SK-N-SH (cell line): ENCODE measurements around the gene FZD10. TPM values are rescaled to one million over a fixed set of nuclear protein-coding genes. Genes with fewer than 3 reads are reported as not detected.

Experiments used
- CTCF ChIA-PET: fragments of 300-600, 350-600 bp; formaldehyde crosslinking; extraction: SDS; loops from one replicate; lab custom pipeline; 2021; lab: Yijun Ruan, JAX
- POLR2A ChIA-PET: fragments of 350-600 bp; sonication (Branson Sonifier 250); formaldehyde crosslinking; extraction: SDS; loops from one replicate; lab custom pipeline; 2020; ENCODE audit warnings: antibody characterized with exemption, inconsistent platforms; lab: Yijun Ruan, JAX
- DNase-seq: peaks from one replicate; pipeline ENCODE4 v3.0.0; 2012
- H2AFZ ChIP-seq: fragments of 200-600 bp; sonication (generic); 2 replicates; pipeline ENCODE4 v1.8.1; 2016; ENCODE audit warnings: antibody characterized with exemption, mild to moderate bottlenecking, low read depth
- H3F3A ChIP-seq: fragments of 200-600 bp; sonication (generic); replicated peaks from 2 replicates; pipeline ENCODE3; 2016; ENCODE audit warnings: antibody characterized with exemption, mild to moderate bottlenecking; ENCODE audit not compliant: insufficient read depth
- H3K27ac ChIP-seq, 2 experiments: fragments of 200-500 bp in 1 of 2; fragments of 200-600 bp in 1 of 2; sonication (Bioruptor generic) in 1 of 2; sonication (generic), shearing (Covaris generic) in 1 of 2; 2 replicates each; pipeline versions ENCODE4 v1.5.1 to v1.6.1; 2014 to 2016; ENCODE audit warnings: low read depth in 2 of 2, inconsistent platforms in 1 of 2, low read length in 1 of 2, mild to moderate bottlenecking in 1 of 2, mixed read lengths in 1 of 2
- H3K27me3 ChIP-seq: fragments of 200-600 bp; sonication (generic), shearing (Covaris generic); 2 replicates; pipeline ENCODE4 v1.6.1; 2016; ENCODE audit warnings: mixed run types; ENCODE audit not compliant: insufficient read depth
- H3K36me3 ChIP-seq, 2 experiments: fragments of 200-500 bp in 1 of 2; fragments of 200-600 bp in 1 of 2; sonication (Bioruptor generic) in 1 of 2; sonication (generic) in 1 of 2; replicated peaks in 1 of 2; 2 replicates each; pipeline versions ENCODE3 to v1.5.1; 2014 to 2016; ENCODE audit warnings: low read length in 1 of 2, mild to moderate bottlenecking in 1 of 2; ENCODE audit not compliant: insufficient read depth in 2 of 2, control insufficient read depth in 1 of 2
- H3K4me1 ChIP-seq, 2 experiments: fragments of 200-500 bp in 1 of 2; fragments of 200-600 bp in 1 of 2; sonication (Bioruptor generic) in 1 of 2; sonication (generic), shearing (Covaris generic) in 1 of 2; 2 replicates each; pipeline versions ENCODE4 v1.5.1 to v1.6.1; 2014 to 2016; ENCODE audit warnings: low read depth in 1 of 2, low read length in 1 of 2, mixed run types in 1 of 2; ENCODE audit not compliant: insufficient read depth in 2 of 2, control insufficient read depth in 1 of 2
- H3K4me2 ChIP-seq: fragments of 200-600 bp; sonication (generic), shearing (Covaris generic); 2 replicates; pipeline ENCODE4 v1.6.1; 2017; ENCODE audit warnings: mixed run types
- H3K4me3 ChIP-seq, 2 experiments: fragments of 200-500 bp in 1 of 2; fragments of 200-600 bp in 1 of 2; sonication (Bioruptor generic) in 1 of 2; sonication (generic), shearing (Covaris generic) in 1 of 2; 2 replicates each; pipeline versions ENCODE4 v1.5.1 to v1.8.1; 2014 to 2016; ENCODE audit warnings: low read depth in 2 of 2, inconsistent platforms in 1 of 2, low read length in 1 of 2, mild to moderate bottlenecking in 1 of 2, mixed read lengths in 1 of 2, moderate library complexity in 1 of 2
- H3K79me2 ChIP-seq: fragments of 200-600 bp; sonication (generic); 2 replicates; pipeline ENCODE4 v1.8.1; 2017; ENCODE audit warnings: mild to moderate bottlenecking; ENCODE audit not compliant: insufficient read depth
- H3K9ac ChIP-seq: fragments of 200-600 bp; sonication (generic); 2 replicates; pipeline ENCODE4 v1.6.1; 2017; ENCODE audit warnings: mixed run types
- H3K9me2 ChIP-seq: fragments of 200-600 bp; sonication (generic); 2 replicates; pipeline ENCODE4 v1.6.1; 2017; ENCODE audit warnings: mixed run types
- H3K9me3 ChIP-seq: fragments of 200-600 bp; sonication (generic); 2 replicates; pipeline ENCODE4 v1.6.1; 2017; ENCODE audit warnings: mixed run types, mild to moderate bottlenecking, moderate library complexity
- H4K20me1 ChIP-seq: fragments of 200-600 bp; sonication (generic); 2 replicates; pipeline ENCODE4 v1.6.1; 2017; ENCODE audit warnings: mild to moderate bottlenecking, mixed run types; ENCODE audit not compliant: insufficient read depth
- ELF1 ChIP-seq: IDR thresholded peaks from 2 replicates; pipeline ENCODE4 v1.4.0; 2012
- FOSL2 ChIP-seq: IDR thresholded peaks from 2 replicates; pipeline ENCODE4 v1.4.0; 2012; ENCODE audit warnings: low read depth, mild to moderate bottlenecking, moderate library complexity, borderline replicate concordance
- GABPA ChIP-seq: IDR thresholded peaks from 2 replicates; pipeline ENCODE4 v1.4.0; 2012; ENCODE audit warnings: low read depth, mild to moderate bottlenecking
- GATA2 ChIP-seq: sonication (generic); formaldehyde crosslinking; IDR thresholded peaks from 2 replicates; pipeline ENCODE4 v1.5.0; 2020; ENCODE audit warnings: mild to moderate bottlenecking, missing genetic modification reagents
- MEF2A ChIP-seq: IDR thresholded peaks from 2 replicates; pipeline ENCODE4 v1.4.0; 2012; ENCODE audit warnings: low read depth, borderline replicate concordance
- MXI1 ChIP-seq: IDR thresholded peaks from 2 replicates; pipeline ENCODE4 v1.6.1; 2012; ENCODE audit warnings: mild to moderate bottlenecking, low read depth, low read length, improper control_type of control experiment
- NFIC ChIP-seq: IDR thresholded peaks from 2 replicates; pipeline ENCODE4 v1.4.0; 2012; ENCODE audit warnings: borderline replicate concordance
- NRF1 ChIP-seq: IDR thresholded peaks from 2 replicates; pipeline ENCODE4 v1.6.1; 2012; ENCODE audit warnings: low read depth, mild to moderate bottlenecking, low read length
- RAD21 ChIP-seq: IDR thresholded peaks from 2 replicates; pipeline ENCODE4 v1.6.1; 2012; ENCODE audit warnings: mild to moderate bottlenecking, low read length
- SIN3A ChIP-seq: IDR thresholded peaks from 2 replicates; pipeline ENCODE4 v1.6.1; 2012; ENCODE audit warnings: low read depth, mild to moderate bottlenecking, low read length, moderate library complexity, borderline replicate concordance
- SMC3 ChIP-seq: IDR thresholded peaks from 2 replicates; pipeline ENCODE4 v1.6.1; 2012; ENCODE audit warnings: low read depth, low read length, improper control_type of control experiment
- TAF1 ChIP-seq: IDR thresholded peaks from 2 replicates; pipeline ENCODE4 v1.6.1; 2012; ENCODE audit warnings: low read depth, mild to moderate bottlenecking, low read length, moderate library complexity, borderline replicate concordance
- TEAD4 ChIP-seq: IDR thresholded peaks from 2 replicates; pipeline ENCODE4 v1.4.0; 2012; ENCODE audit warnings: mild to moderate bottlenecking, borderline replicate concordance; ENCODE audit not compliant: insufficient read depth
- USF2 ChIP-seq: fragments of 150-350 bp; IDR thresholded peaks from 2 replicates; pipeline ENCODE4 v1.6.1; 2017; ENCODE audit warnings: antibody characterized with exemption, low read length, low read depth, borderline replicate concordance
- YY1 ChIP-seq: IDR thresholded peaks from 2 replicates; pipeline ENCODE4 v1.4.0; 2012; ENCODE audit warnings: low read depth, mild to moderate bottlenecking
- WGBS: methylation state at CpG from one replicate; pipeline ENCODE4 v1.1.6; 2017; ENCODE audit warnings: low lambda C conversion rate; 5-methylcytosine and 5-hydroxymethylcytosine counted together
- polyA plus RNA-seq, 3 experiments: library from polyadenylated mRNA; depleted of rRNA; stranded (reverse); fragments of >200 nt; gene quantifications; 2 replicates each; pipeline ENCODE4 v1.2.3, GENCODE V29; 2012
- TF ChIP-seq, protein P1 (sequence below): IDR thresholded peaks from 2 replicates; pipeline ENCODE4 v1.4.0; 2012; ENCODE audit warnings: low read depth
- TF ChIP-seq, protein P2 (sequence below): IDR thresholded peaks from 2 replicates; pipeline ENCODE4 v1.4.0; 2012; ENCODE audit warnings: low read depth, borderline replicate concordance
- TF ChIP-seq, protein P3 (sequence below): IDR thresholded peaks from 2 replicates; pipeline ENCODE4 v1.4.0; 2012; ENCODE audit warnings: low read depth, borderline replicate concordance

FZD10 gene
- polyA plus RNA-seq, 1 of the 3 experiments (the other 2 are of a cell fraction), result not detected

GRCh38 chr12:130115646-130116045 is 46.6 kb upstream of the FZD10 start:
- CTCF ChIA-PET, result no interaction called here
- Histone ChIP-seq H2AFZ (no peak overlapping the region), H3K9me3 (no peaks in the 10 kb centered on the region), H4K20me1 (no peaks in the 10 kb centered on the region), H3K9me2 (no peaks in the 10 kb centered on the region), H3K9ac (no peak overlapping the region), H3K79me2 (no peaks in the 10 kb centered on the region), H3K27ac (no peak overlapping the region), H3K4me1 (peaks cover 0 to 6% of the 10 kb centered on the region in 2 experiments; a peak in 1 of 4 replicates), H3K27me3 (no peaks in the 10 kb centered on the region), H3K4me3 (no peak overlapping the region), H3K36me3 (no peaks in the 10 kb centered on the region), H3F3A (no peaks in the 10 kb centered on the region), H3K4me2 (no peak overlapping the region)
- POLR2A ChIA-PET, result no interaction called here
- TF ChIP-seq YY1, result no peak
- TF ChIP-seq, protein P1, sequence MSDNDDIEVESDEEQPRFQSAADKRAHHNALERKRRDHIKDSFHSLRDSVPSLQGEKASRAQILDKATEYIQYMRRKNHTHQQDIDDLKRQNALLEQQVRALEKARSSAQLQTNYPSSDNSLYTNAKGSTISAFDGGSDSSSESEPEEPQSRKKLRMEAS, result no peak
- TF ChIP-seq, protein P2, sequence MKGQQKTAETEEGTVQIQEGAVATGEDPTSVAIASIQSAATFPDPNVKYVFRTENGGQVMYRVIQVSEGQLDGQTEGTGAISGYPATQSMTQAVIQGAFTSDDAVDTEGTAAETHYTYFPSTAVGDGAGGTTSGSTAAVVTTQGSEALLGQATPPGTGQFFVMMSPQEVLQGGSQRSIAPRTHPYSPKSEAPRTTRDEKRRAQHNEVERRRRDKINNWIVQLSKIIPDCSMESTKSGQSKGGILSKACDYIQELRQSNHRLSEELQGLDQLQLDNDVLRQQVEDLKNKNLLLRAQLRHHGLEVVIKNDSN, result no peak
- no peak for TF ChIP-seq TEAD4
- no peak for TF ChIP-seq ELF1
- no peak for TF ChIP-seq FOSL2
- TF ChIP-seq TAF1, result no peak
- WGBS, result 33% methylated on average over 1 of the region's 8 CpGs
- DNase-seq, result no peak

- no peak for TF ChIP-seq GATA2
- TF ChIP-seq MXI1, result no peak
- TF ChIP-seq RAD21, result no peak
- TF ChIP-seq, protein P2, result no peak
- TF ChIP-seq TAF1, result no peak
- Histone ChIP-seq H3K79me2 (no peaks in the 10 kb centered on the region), H3F3A (no peaks in the 10 kb centered on the region), H2AFZ (no peak overlapping the region), H3K27me3 (no peaks in the 10 kb centered on the region), H3K9me2 (no peaks in the 10 kb centered on the region), H4K20me1 (no peaks in the 10 kb centered on the region), H3K36me3 (no peaks in the 10 kb centered on the region), H3K27ac (no peak overlapping the region), H3K9ac (no peak overlapping the region), H3K9me3 (no peaks in the 10 kb centered on the region), H3K4me1 (peaks cover 0 to 4% of the 10 kb centered on the region in 2 experiments; a peak in 1 of 4 replicates), H3K4me2 (no peak overlapping the region), H3K4me3 (no peak overlapping the region)
- POLR2A ChIA-PET, result no interaction called here
- DNase-seq, result no peak
- CTCF ChIA-PET, result interaction anchor here (0.7 kb wide), 1 partner anchor 74 kb away, joined by 3 read pairs; no protein-coding TSS in a partner anchor
- WGBS, result 47% methylated on average over 5 of the region's 6 CpGs
These were observed 45.5 kb upstream of the FZD10 start for GRCh38 chr12:130116791-130117190.

GRCh38 chr12:130117233-130117632 is 45.0 kb upstream of the FZD10 start:
- Histone ChIP-seq H3K36me3 (no peaks in the 10 kb centered on the region), H3K4me1 (no peaks in the 10 kb centered on the region; a peak in 1 of 4 replicates), H3K4me2 (no peak overlapping the region), H3K27ac (no peak overlapping the region), H4K20me1 (no peaks in the 10 kb centered on the region), H3K79me2 (no peaks in the 10 kb centered on the region), H3K27me3 (no peaks in the 10 kb centered on the region), H3K4me3 (no peak overlapping the region), H3F3A (no peaks in the 10 kb centered on the region), H2AFZ (no peak overlapping the region), H3K9me3 (no peaks in the 10 kb centered on the region), H3K9me2 (no peaks in the 10 kb centered on the region), H3K9ac (no peak overlapping the region)
- WGBS, result 15% methylated on average over 6 of the region's 7 CpGs
- no peak for DNase-seq
- ChIA-PET POLR2A (no interaction called here), CTCF (interaction anchor here (0.7 kb wide), 1 partner anchor 75 kb away, joined by 3 read pairs; no protein-coding TSS in a partner anchor)
- no peak for TF ChIP-seq NFIC
- TF ChIP-seq, protein P3, sequence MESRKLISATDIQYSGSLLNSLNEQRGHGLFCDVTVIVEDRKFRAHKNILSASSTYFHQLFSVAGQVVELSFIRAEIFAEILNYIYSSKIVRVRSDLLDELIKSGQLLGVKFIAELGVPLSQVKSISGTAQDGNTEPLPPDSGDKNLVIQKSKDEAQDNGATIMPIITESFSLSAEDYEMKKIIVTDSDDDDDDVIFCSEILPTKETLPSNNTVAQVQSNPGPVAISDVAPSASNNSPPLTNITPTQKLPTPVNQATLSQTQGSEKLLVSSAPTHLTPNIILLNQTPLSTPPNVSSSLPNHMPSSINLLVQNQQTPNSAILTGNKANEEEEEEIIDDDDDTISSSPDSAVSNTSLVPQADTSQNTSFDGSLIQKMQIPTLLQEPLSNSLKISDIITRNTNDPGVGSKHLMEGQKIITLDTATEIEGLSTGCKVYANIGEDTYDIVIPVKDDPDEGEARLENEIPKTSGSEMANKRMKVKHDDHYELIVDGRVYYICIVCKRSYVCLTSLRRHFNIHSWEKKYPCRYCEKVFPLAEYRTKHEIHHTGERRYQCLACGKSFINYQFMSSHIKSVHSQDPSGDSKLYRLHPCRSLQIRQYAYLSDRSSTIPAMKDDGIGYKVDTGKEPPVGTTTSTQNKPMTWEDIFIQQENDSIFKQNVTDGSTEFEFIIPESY, result no peak
- no peak for TF ChIP-seq SMC3
- no peak for TF ChIP-seq SIN3A
- TF ChIP-seq, protein P1, result no peak
- no peak for TF ChIP-seq NRF1
- no peak for TF ChIP-seq USF2
- TF ChIP-seq MXI1, result no peak
- TF ChIP-seq GABPA, result no peak
- no peak for TF ChIP-seq MEF2A
